HepG2 (cell line): ENCODE data around the gene PLRG1. TPM values are rescaled to one million over a fixed set of nuclear protein-coding genes. Genes with fewer than 3 reads are reported as not detected.

ENCODE experiments used
- ATAC-seq: fragments of 200-7000 bp; cut with Tn5 transposase; 3 replicates; pipeline ENCODE4 v1.9.1; 2020; ENCODE audit warnings: mild to moderate bottlenecking, moderate library complexity
- BruUV-seq: library from RNA; stranded (reverse); fragments of 400-500 nt; replicated peaks from 2 replicates; lab custom pipeline; 2021; lab: Mats Ljungman, UMichigan
- CTCF ChIA-PET: fragments of 300-600 bp; formaldehyde crosslinking; extraction: SDS; loops from one replicate; lab custom pipeline; 2021; ENCODE audit warnings: low total read pairs, inconsistent platforms, low intra/inter-chr PET ratio; lab: Yijun Ruan, JAX
- POLR2A ChIA-PET: fragments of 350-600 bp; sonication (Branson Sonifier 250); formaldehyde crosslinking; loops from one replicate; lab custom pipeline; 2020; ENCODE audit warnings: antibody characterized with exemption, inconsistent platforms; lab: Yijun Ruan, JAX
- DNase-seq: peaks from one replicate; pipeline ENCODE4 v3.0.0-alpha.2; 2015; ENCODE audit warnings: low spot score
- FAIRE-seq: peaks from 3 replicates; lab custom pipeline; 2011; peaks lifted over from hg19 to GRCh38; lab: Jason Lieb, UNC
- H2AFZ ChIP-seq: one replicate; pipeline ENCODE4 v1.6.1; 2011; ENCODE audit warnings: low read length, inconsistent platforms
- H3K27ac ChIP-seq: fragments of 300-600 bp; 3 replicates; pipeline ENCODE4 v1.8.0; 2011; ENCODE audit warnings: mixed run types, mild to moderate bottlenecking, mixed read lengths, low read length, inconsistent platforms; ENCODE audit not compliant: insufficient read depth; ENCODE audit errors: extremely low read length
- H3K27me3 ChIP-seq, 2 experiments: fragments of 200-600 bp in 1 of 2; 2 replicates in 1 of 2; 3 replicates in 1 of 2; pipeline versions ENCODE4 v1.6.0 to v1.8.0; 2011; ENCODE audit warnings: low read length in 2 of 2, mild to moderate bottlenecking in 2 of 2, moderate library complexity in 2 of 2, inconsistent platforms in 1 of 2; ENCODE audit not compliant: insufficient read depth in 2 of 2, control insufficient read depth in 1 of 2
- H3K36me3 ChIP-seq, 2 experiments: fragments of 200-600 bp in 1 of 2; replicated peaks in 1 of 2; 2 replicates in 1 of 2; 3 replicates in 1 of 2; pipeline versions ENCODE4 v1.5.1 to v1.8.0; 2011; ENCODE audit warnings: low read length in 2 of 2, inconsistent platforms in 1 of 2; ENCODE audit not compliant: insufficient read depth in 2 of 2, control insufficient read depth in 1 of 2
- H3K4me1 ChIP-seq: 2 replicates; pipeline ENCODE4 v1.5.1; 2012; ENCODE audit warnings: low read length, inconsistent platforms; ENCODE audit not compliant: insufficient read depth
- H3K4me2 ChIP-seq: 2 replicates; pipeline ENCODE4 v1.6.0; 2011; ENCODE audit warnings: low read depth, low read length, inconsistent platforms
- H3K4me3 ChIP-seq, 3 experiments: fragments of 200-600 bp in 1 of 3; sonication (generic), shearing (Covaris generic) in 1 of 3; replicated peaks in 1 of 3; 2 replicates each; pipeline ENCODE4 v1.5.1; 2011 to 2016; ENCODE audit warnings: low read length in 3 of 3, inconsistent platforms in 2 of 3, low read depth in 2 of 3, mild to moderate bottlenecking in 2 of 3, control low read depth in 1 of 3, mixed read lengths in 1 of 3; ENCODE audit not compliant: insufficient read depth in 1 of 3
- H3K79me2 ChIP-seq: one replicate; pipeline ENCODE4 v1.6.1; 2011; ENCODE audit warnings: low read length, inconsistent platforms; ENCODE audit not compliant: insufficient read depth
- H3K9ac ChIP-seq: 2 replicates; pipeline ENCODE4 v1.6.0; 2011; ENCODE audit warnings: mild to moderate bottlenecking, low read depth, low read length, inconsistent platforms; ENCODE audit not compliant: insufficient read depth
- H3K9me3 ChIP-seq: 2 replicates; pipeline ENCODE4 v1.5.1; 2012; ENCODE audit warnings: mild to moderate bottlenecking, low read length
- H4K20me1 ChIP-seq: 2 replicates; pipeline ENCODE4 v1.6.0; 2011; ENCODE audit warnings: inconsistent platforms, mild to moderate bottlenecking, low read length, moderate library complexity; ENCODE audit not compliant: insufficient read depth
- CHD2 ChIP-seq: IDR thresholded peaks from 2 replicates; pipeline ENCODE4 v1.6.1; 2011; ENCODE audit warnings: low read depth, low read length, improper control_type of control experiment
- EHMT2 ChIP-seq: fragments of 200-600 bp; sonication (generic); IDR thresholded peaks from 2 replicates; pipeline ENCODE4 v1.7.0; 2017; ENCODE audit warnings: antibody characterized with exemption, low read depth, low read length, borderline replicate concordance
- FOXC1 ChIP-seq: sonication (generic); formaldehyde crosslinking; IDR thresholded peaks from 2 replicates; pipeline ENCODE4 v1.8.0; 2022; ENCODE audit warnings: mild to moderate bottlenecking, missing genetic modification reagents, borderline replicate concordance
- KMT2A ChIP-seq: sonication (generic); formaldehyde crosslinking; IDR thresholded peaks from 2 replicates; pipeline ENCODE4 v1.4.0; 2020; ENCODE audit warnings: missing genetic modification reagents
- KMT2B ChIP-seq: IDR thresholded peaks from 2 replicates; pipeline ENCODE4 v1.6.1; 2016; ENCODE audit warnings: missing genetic modification reagents, missing compliant biosample characterization
- MAFK ChIP-seq, 2 experiments: IDR thresholded peaks in 1 of 2; conservative IDR thresholded peaks in 1 of 2; 2 replicates each; pipeline ENCODE4 v1.6.1; 2011; ENCODE audit warnings: improper control_type of control experiment in 2 of 2, low read length in 2 of 2
- NFE2L2 ChIP-seq: fragments of 150-350 bp; IDR thresholded peaks from 2 replicates; pipeline ENCODE4 v1.6.1; 2014; ENCODE audit warnings: low read length
- PAF1 ChIP-seq: IDR thresholded peaks from 2 replicates; pipeline ENCODE4 v1.6.1; 2016; ENCODE audit warnings: missing genetic modification reagents, missing compliant biosample characterization
- WGBS: methylation state at CpG from one replicate; pipeline ENCODE4 v1.1.6; 2017; ENCODE audit warnings: low lambda C conversion rate; 5-methylcytosine and 5-hydroxymethylcytosine counted together
- in situ Hi-C: cut with HindIII; loops from 2 replicates; pipeline ENCODE4 v1.10.0; 2017; ENCODE audit warnings: low pct_unique_long_range_greater_than_20kb; ENCODE audit not compliant: extremely low pct_ligation_motif_present
- intact Hi-C: fragments of 100-400 bp; cut with micrococcal nuclease; formaldehyde crosslinking; loops from one replicate; pipeline ENCODE4 v1.10.0; 2022; ENCODE audit not compliant: unreplicated experiment
- polyA plus RNA-seq, 8 experiments: library from polyadenylated mRNA; depleted of rRNA in 3 of 8; stranded (reverse) in 7 of 8; unstranded in 1 of 8; fragments of >200 nt; fragmentation: Illumina TruSeq in 4 of 8; extraction: Trizol in 4 of 8; gene quantifications; 2 replicates each; pipeline versions ENCODE4 v1.2.1 to v1.2.3, GENCODE V29; 2011 to 2016; ENCODE audit warnings: low read depth in 4 of 8, missing spikeins in 1 of 8, mixed read lengths in 1 of 8; ENCODE audit not compliant: insufficient read depth in 1 of 8
- total RNA-seq, 5 experiments: library from RNA; depleted of rRNA; stranded (reverse); fragments of >200 nt; fragmentation: Illumina TruSeq; extraction: Trizol; gene quantifications; 2 replicates each; pipeline ENCODE4 v1.2.3, GENCODE V29; 2016; ENCODE audit warnings: low read depth in 1 of 5
- TF ChIP-seq, protein P1 (sequence below): IDR thresholded peaks from 2 replicates; pipeline ENCODE4 v1.6.1; 2016; ENCODE audit warnings: control low read depth
- TF ChIP-seq, protein P2 (sequence below): sonication (generic); formaldehyde crosslinking; IDR thresholded peaks from 2 replicates; pipeline ENCODE4 v1.5.0; 2020; ENCODE audit warnings: mild to moderate bottlenecking, missing genetic modification reagents

Gene PLRG1
- total and polyA plus RNA-seq, 2 of the 13 experiments (the other 11 are each of a cell fraction or from before 2014, with no cell fraction given), result 77.3 to 110 TPM

DNA sequence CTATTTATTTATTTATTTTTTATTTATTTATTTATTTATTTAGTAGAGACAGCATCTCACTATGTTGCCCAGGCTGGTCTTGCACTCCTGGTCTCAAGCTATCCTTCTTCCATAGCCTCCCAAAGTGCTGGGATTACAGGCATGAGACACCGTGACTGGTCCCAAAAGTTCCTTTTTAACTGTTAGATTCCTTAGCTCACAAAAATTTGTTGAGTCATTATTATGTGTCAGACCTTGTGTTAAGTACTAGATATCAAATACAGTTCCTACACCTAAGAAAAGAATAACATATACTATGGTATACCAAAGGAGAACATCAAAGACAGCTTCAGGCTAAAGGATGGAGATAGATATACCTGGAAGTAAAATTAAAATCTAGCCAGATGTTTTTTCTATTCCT, 28.7 kb upstream of the PLRG1 start:
- POLR2A ChIA-PET, result interaction anchor here (0.8 to 3.3 kb wide), 3 partner anchors 12 to 34 kb away, joined by 3 to 26 read pairs (median 25); partner anchors contain the start of genes FGA and FGG
- no peaks in the 10 kb centered on the region for H3K9me3 ChIP-seq
- in situ Hi-C loops, result no loop called here
- H3K4me1 ChIP-seq, result peaks cover 31% of the 10 kb centered on the region
- H3K27ac ChIP-seq, result no peak overlapping the region
- ATAC-seq (no peak), DNase-seq (no peak), FAIRE-seq (no peak)
- H4K20me1 ChIP-seq, result no peaks in the 10 kb centered on the region
- no peaks in the 10 kb centered on the region for H3K36me3 ChIP-seq
- H3K27me3 ChIP-seq, result no peaks in the 10 kb centered on the region
- WGBS, result 100% methylated on average over 1 of the region's 1 CpG
- no peak overlapping the region for H3K9ac ChIP-seq
- TF ChIP-seq EHMT2 (no peak), FOXC1 (CRISPR knock-in tag) (no peak), KMT2B (CRISPR knock-in tag) (no peak), NFE2L2 (peak; percentile 57; the same call in 1 of the 2 replicates), CHD2 (no peak), PAF1 (CRISPR knock-in tag) (no peak), MAFK (conservative IDR thresholded peaks at IDR 0.05 in 1 of 2, IDR thresholded peaks at IDR 0.05 in 1 of 2; ENCODE audit: low read length in 2 of 2) (0 out of 4 replicates have a peak, but pooled peaks of 1 of the 2 experiments have one; percentile 1), KMT2A (CRISPR knock-in tag) (no peak)
- TF ChIP-seq, protein P1, sequence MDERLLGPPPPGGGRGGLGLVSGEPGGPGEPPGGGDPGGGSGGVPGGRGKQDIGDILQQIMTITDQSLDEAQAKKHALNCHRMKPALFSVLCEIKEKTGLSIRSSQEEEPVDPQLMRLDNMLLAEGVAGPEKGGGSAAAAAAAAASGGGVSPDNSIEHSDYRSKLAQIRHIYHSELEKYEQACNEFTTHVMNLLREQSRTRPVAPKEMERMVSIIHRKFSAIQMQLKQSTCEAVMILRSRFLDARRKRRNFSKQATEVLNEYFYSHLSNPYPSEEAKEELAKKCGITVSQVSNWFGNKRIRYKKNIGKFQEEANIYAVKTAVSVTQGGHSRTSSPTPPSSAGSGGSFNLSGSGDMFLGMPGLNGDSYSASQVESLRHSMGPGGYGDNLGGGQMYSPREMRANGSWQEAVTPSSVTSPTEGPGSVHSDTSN (CRISPR knock-in tag), result no peak
- TF ChIP-seq, protein P2, sequence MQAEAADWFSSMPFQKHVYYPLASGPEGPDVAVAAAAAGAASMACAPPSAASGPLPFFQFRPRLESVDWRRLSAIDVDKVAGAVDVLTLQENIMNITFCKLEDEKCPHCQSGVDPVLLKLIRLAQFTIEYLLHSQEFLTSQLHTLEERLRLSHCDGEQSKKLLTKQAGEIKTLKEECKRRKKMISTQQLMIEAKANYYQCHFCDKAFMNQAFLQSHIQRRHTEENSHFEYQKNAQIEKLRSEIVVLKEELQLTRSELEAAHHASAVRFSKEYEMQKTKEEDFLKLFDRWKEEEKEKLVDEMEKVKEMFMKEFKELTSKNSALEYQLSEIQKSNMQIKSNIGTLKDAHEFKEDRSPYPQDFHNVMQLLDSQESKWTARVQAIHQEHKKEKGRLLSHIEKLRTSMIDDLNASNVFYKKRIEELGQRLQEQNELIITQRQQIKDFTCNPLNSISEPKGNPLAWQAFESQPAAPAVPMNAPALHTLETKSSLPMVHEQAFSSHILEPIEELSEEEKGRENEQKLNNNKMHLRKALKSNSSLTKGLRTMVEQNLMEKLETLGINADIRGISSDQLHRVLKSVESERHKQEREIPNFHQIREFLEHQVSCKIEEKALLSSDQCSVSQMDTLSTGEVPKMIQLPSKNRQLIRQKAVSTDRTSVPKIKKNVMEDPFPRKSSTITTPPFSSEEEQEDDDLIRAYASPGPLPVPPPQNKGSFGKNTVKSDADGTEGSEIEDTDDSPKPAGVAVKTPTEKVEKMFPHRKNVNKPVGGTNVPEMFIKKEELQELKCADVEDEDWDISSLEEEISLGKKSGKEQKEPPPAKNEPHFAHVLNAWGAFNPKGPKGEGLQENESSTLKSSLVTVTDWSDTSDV (CRISPR knock-in tag), result no peak
- no peak overlapping the region for H2AFZ ChIP-seq
- CTCF ChIA-PET, result no interaction called here
- H3K79me2 ChIP-seq, result no peaks in the 10 kb centered on the region
- no peak overlapping the region for H3K4me2 ChIP-seq
- BruUV-seq, result no TSS peak
- H3K4me3 ChIP-seq, result no peak overlapping the region
- intact Hi-C loops, result no loop called here
